HL-60 (cell line): ENCODE measurements around the gene CCL14.
A peak's percentile ranks its signal among the peaks of the same experiment; 100 is the strongest.

ENCODE experiments used
- DNase-seq, 2 experiments: peaks; one replicate each; pipeline ENCODE4 v3.0.0-alpha.2; 2010 to 2020; ENCODE audit warnings: low read depth in 1 of 2, low spot score in 1 of 2
- H3K27ac ChIP-seq: fragments of 250-450 bp; sonication (Bioruptor Pico); replicated peaks from 2 replicates; pipeline ENCODE4 v1.5.1; 2020; ENCODE audit warnings: mild to moderate bottlenecking, moderate library complexity
- H3K27me3 ChIP-seq: fragments of 250-450 bp; sonication (Bioruptor Pico); 2 replicates; pipeline ENCODE4 v1.5.1; 2021; ENCODE audit warnings: mild to moderate bottlenecking, moderate library complexity; ENCODE audit not compliant: insufficient read depth, poor library complexity, severe bottlenecking
- H3K4me3 ChIP-seq: replicated peaks from 2 replicates; pipeline ENCODE4 v1.5.1; 2011; ENCODE audit warnings: mild to moderate bottlenecking, control low read depth, low read length; ENCODE audit not compliant: insufficient read depth
- GABPA ChIP-seq: IDR thresholded peaks from 2 replicates; pipeline ENCODE4 v1.6.1; 2012; ENCODE audit warnings: low read depth
- POLR2AphosphoS5 ChIP-seq: IDR thresholded peaks from 2 replicates; pipeline ENCODE4 v1.6.1; 2012; ENCODE audit warnings: low read depth
- REST ChIP-seq: IDR thresholded peaks from 2 replicates; pipeline ENCODE4 v1.6.1; 2012; ENCODE audit warnings: low read depth; ENCODE audit not compliant: insufficient replicate concordance
- SPI1 ChIP-seq: IDR thresholded peaks from 2 replicates; pipeline ENCODE4 v1.6.1; 2012; ENCODE audit warnings: low read depth, mild to moderate bottlenecking, borderline replicate concordance
- TF ChIP-seq, protein P1 (sequence below): IDR thresholded peaks from one replicate; pipeline ENCODE4 v1.5.1; 2011; ENCODE audit warnings: low read length, control low read depth, inconsistent platforms; ENCODE audit not compliant: insufficient read depth

The CCL14 gene

DNA sequence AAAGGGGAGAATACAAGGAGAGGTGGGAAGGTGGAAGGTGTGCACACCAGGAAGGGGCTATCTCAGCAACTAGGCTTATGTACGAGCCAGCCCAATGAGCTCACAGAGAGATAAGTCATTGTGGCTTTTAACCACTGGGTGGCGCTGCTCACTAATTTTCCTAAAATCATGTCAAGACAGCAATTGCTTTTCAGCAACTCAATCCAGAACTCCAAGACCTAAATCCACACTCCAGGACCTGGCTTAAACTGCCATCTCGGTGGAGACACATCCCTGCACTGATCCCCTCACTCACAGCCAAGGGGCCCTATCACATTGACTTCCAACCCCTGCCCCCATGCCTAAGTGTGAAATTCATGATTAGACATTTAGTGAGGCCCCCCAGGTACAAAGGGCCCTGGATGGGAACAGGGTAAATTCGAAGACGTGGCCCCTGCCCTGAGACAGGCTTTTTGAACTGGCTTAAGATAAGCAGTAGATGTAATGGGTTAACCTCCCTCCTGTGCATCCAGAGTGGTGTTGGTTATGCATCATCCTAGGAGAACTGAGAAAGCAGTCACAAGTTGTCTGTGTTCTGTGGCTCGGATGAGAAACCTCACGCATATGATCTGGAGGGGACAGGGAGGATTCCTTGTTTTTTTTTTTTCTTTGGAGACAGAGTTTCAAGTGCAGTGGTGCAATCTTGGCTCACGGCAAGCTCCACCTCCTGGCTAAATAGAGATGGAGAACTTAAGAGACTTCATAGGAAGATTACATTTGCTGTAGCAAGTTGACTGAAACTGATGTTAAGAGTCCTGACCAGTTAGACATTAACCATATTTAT is 16.8 kb downstream of the CCL14 start:
- no peak overlapping the region for H3K4me3 ChIP-seq
- H3K27me3 ChIP-seq = no peaks in the 10 kb centered on the region
- H3K27ac ChIP-seq = no peak overlapping the region
- no peak for TF ChIP-seq SPI1
- TF ChIP-seq, protein P1, sequence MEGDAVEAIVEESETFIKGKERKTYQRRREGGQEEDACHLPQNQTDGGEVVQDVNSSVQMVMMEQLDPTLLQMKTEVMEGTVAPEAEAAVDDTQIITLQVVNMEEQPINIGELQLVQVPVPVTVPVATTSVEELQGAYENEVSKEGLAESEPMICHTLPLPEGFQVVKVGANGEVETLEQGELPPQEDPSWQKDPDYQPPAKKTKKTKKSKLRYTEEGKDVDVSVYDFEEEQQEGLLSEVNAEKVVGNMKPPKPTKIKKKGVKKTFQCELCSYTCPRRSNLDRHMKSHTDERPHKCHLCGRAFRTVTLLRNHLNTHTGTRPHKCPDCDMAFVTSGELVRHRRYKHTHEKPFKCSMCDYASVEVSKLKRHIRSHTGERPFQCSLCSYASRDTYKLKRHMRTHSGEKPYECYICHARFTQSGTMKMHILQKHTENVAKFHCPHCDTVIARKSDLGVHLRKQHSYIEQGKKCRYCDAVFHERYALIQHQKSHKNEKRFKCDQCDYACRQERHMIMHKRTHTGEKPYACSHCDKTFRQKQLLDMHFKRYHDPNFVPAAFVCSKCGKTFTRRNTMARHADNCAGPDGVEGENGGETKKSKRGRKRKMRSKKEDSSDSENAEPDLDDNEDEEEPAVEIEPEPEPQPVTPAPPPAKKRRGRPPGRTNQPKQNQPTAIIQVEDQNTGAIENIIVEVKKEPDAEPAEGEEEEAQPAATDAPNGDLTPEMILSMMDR = peak; percentile 82
- peak; percentile 38 to 81 for DNase-seq

DNA sequence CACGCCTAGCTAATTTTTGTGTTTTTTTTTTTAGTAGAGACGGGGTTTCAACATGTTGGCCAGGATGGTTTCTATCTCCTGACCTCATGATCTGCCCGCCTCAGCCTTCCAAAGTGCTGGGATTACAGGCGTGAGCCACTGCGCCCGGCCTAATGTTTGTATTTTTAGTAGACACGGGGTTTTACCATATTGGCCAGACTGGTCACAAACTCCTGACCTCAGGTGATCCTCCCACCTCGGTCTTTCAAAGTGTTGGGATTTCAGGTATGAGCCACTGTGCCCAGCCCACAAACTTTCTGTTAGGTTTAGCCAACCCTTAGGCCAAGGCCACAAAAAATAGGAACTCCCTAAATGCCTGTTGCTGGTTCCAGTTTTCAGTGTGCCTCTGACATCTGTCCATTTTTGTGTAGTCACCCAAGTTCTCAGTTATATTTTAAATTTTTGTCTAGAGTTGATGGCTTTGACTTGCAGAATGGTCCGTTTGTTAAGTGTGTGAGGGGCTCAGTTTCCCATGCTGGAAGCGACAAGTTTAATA is 17.9 kb downstream of the CCL14 start:
- Histone ChIP-seq H3K27me3 (no peaks in the 10 kb centered on the region), H3K4me3 (no peak overlapping the region), H3K27ac (no peak overlapping the region)
- DNase-seq = no peak
- TF ChIP-seq GABPA (no peak), POLR2AphosphoS5 (no peak), SPI1 (peak; percentile 63; the same call in 1 of the 2 replicates), REST (no peak)
- TF ChIP-seq, protein P1 = no peak

DNA sequence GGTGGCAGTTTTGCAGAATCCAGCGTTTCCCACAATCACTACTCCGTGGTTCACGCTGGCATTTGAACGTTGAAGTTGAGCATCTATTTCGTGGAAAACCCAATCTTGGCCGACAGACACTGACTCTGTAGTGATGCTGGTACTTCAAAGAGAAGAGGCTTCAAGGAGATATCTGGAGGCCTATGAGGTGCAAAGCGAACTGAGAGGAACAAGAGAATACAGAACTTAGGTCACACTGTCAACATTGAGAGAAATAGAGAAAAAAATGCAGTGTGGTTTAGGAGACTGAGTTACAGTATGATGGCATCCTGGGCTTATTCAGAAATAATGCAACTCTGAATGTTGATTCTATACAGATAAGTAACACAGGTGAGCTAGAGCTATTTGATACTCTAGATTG is 21.3 kb downstream of the CCL14 start:
- no peaks in the 10 kb centered on the region for H3K27me3 ChIP-seq
- no peak for DNase-seq
- H3K27ac ChIP-seq = no peak overlapping the region
- no peak overlapping the region for H3K4me3 ChIP-seq
- TF ChIP-seq REST = no peak
- TF ChIP-seq POLR2AphosphoS5 = no peak
- TF ChIP-seq, protein P1 = no peak
- TF ChIP-seq GABPA = no peak
- TF ChIP-seq SPI1 = no peak
